GM12872 (cell line): ENCODE results near the gene OR52J3.

Experiments used
- CTCF ChIP-seq: IDR thresholded peaks from 3 replicates; pipeline ENCODE4 v1.5.1; 2011; ENCODE audit warnings: low read depth, mild to moderate bottlenecking, low read length, moderate library complexity; ENCODE audit not compliant: insufficient read depth

The OR52J3 gene

GRCh38 chr11:5065027-5065426 is 18.7 kb downstream of the OR52J3 start:
- no peak for TF ChIP-seq CTCF

- TF ChIP-seq CTCF = no peak
These were observed 22.9 kb downstream of the OR52J3 start, which contains the start of gene OR52E1 for GRCh38 chr11:5069272-5069671. OR52E1 (plus strand) TSS chr11:5069572.

GRCh38 chr11:5071799-5072198 is 25.5 kb downstream of the OR52J3 start:
- TF ChIP-seq CTCF = no peak

- TF ChIP-seq CTCF = no peak
These were observed 35.1 kb downstream of the OR52J3 start for GRCh38 chr11:5081405-5081804.

GRCh38 chr11:5083602-5084001 is 37.3 kb downstream of the OR52J3 start:
- no peak for TF ChIP-seq CTCF

GRCh38 chr11:5088556-5088955 is 42.2 kb downstream of the OR52J3 start:
- no peak for TF ChIP-seq CTCF

- no peak for TF ChIP-seq CTCF
These were observed 44.3 kb downstream of the OR52J3 start for GRCh38 chr11:5090668-5091067.

GRCh38 chr11:5092821-5093585 is 46.7 kb downstream of the OR52J3 start:
- TF ChIP-seq CTCF = no peak
